ENCODE results near the gene STK38. TPM values are rescaled to one million over a fixed set of nuclear protein-coding genes. Genes with fewer than 3 reads are reported as not detected.
"Not testable (repeated sequence)": the region's sequence is repeated elsewhere in the genome, so short reads cannot be mapped to it uniquely, and the experiment has no call there.

The STK38 gene
- total RNA-seq, 1 experiment from 2014 or later, result 31.5 TPM

DNA sequence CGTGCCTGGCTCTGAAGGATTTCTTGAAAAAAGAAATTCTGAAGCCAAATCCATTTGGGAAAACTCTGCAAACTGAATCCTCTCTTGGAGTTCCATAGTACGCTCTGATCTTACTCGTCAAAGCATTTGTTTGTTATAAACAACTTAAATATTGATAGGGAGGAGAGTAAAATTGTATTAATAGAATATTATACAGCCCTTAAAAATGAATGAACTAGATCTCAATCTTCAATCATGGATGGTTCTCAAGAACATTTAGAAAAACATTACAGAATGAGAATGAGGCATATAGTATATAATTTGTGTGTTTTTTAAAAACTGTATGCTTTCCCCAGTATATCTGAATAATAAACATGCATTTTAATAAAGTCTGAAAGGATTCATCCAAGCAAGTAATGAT, 79.7 kb downstream of the STK38 start:
- Histone ChIP-seq H4K20me1 (ENCODE audit: insufficient read depth, low read depth, low read length) (no peaks in the 10 kb centered on the region), H3K79me2 (ENCODE audit: low read length) (peaks cover 84% of the 10 kb centered on the region), H3K9me3 (ENCODE audit: low read length) (no peaks in the 10 kb centered on the region), H3K36me3 (ENCODE audit: insufficient read depth, low read length) (peaks cover 14% of the 10 kb centered on the region; the same call in 1 of the 2 replicates), H3K4me2 (ENCODE audit: low read depth, low read length, poor library complexity, severe bottlenecking) (no peak overlapping the region), H3K27me3 (ENCODE audit: low read length) (no peaks in the 10 kb centered on the region), H3K9me2 (replicated peaks; ENCODE audit: insufficient read depth, low read length) (no peaks in the 10 kb centered on the region), H2AFZ (ENCODE audit: low read length) (no peak overlapping the region), H3K9ac (ENCODE audit: low read length) (no peak overlapping the region), H3K4me1 (ENCODE audit: low read length) (peaks cover 7% of the 10 kb centered on the region; the same call in 1 of the 2 replicates), H3K4me3 (ENCODE audit: low read length) (no peak overlapping the region), H3K27ac (ENCODE audit: low read length) (no peak overlapping the region)
- DNase-seq, result no peak

DNA sequence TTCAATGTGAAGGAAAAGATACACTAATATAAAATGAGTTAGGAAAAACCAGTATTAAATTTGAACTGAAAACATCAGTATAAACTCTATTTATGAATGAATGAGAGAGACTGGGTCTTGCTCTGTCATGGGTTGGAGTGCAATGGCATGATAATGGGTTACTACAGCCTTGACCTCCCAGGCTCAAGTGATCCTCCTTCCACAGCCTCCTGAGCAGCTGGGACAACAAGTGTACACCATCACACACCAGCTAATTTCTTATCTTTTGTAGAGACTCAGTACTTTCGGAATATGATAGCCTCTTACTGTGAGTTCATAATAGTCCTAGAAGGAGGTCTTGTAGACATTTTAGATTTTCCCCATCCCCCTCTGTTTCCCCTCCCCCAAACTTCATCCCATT, 83.0 kb downstream of the STK38 start:
- H3K9me2 ChIP-seq (replicated peaks; ENCODE audit: insufficient read depth, low read length), result no peaks in the 10 kb centered on the region
- no peak overlapping the region for H3K9ac ChIP-seq (ENCODE audit: low read length)
- no peaks in the 10 kb centered on the region for H3K9me3 ChIP-seq (ENCODE audit: low read length)
- DNase-seq, result no peak
- no peak overlapping the region for H3K27ac ChIP-seq (ENCODE audit: low read length)
- H3K4me3 ChIP-seq (ENCODE audit: low read length), result no peak overlapping the region
- no peaks in the 10 kb centered on the region for H3K27me3 ChIP-seq (ENCODE audit: low read length)
- peaks cover 7% of the 10 kb centered on the region; the same call in 1 of the 2 replicates for H3K4me1 ChIP-seq (ENCODE audit: low read length)
- H4K20me1 ChIP-seq (ENCODE audit: insufficient read depth, low read depth, low read length), result no peaks in the 10 kb centered on the region
- no peak overlapping the region for H2AFZ ChIP-seq (ENCODE audit: low read length)
- peaks cover 29% of the 10 kb centered on the region for H3K36me3 ChIP-seq (ENCODE audit: insufficient read depth, low read length)
- peaks cover 96% of the 10 kb centered on the region for H3K79me2 ChIP-seq (ENCODE audit: low read length)
- H3K4me2 ChIP-seq (ENCODE audit: low read depth, low read length, poor library complexity, severe bottlenecking), result no peak overlapping the region

DNA sequence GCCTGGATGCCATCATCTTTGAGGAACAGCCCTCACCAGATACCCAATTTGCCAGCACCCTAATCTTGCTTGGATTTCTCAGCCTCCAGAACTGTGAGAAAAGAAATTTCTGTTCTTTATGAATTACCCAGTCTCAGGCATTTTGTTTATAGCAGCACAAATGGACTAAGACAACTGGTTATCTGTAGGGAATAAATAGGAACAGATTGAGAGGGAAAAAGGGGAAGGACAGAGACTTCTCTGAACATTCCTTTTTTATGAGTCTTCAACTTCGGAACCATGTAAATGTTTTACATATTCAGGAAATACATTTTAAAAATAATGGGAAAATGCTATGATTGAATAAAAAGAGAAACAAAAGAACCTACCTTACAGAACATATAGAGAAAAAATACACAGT, 83.6 kb downstream of the STK38 start:
- Histone ChIP-seq H3K4me1 (ENCODE audit: low read length) (peaks cover 6% of the 10 kb centered on the region; the same call in 1 of the 2 replicates), H3K79me2 (ENCODE audit: low read length) (peaks cover 96% of the 10 kb centered on the region), H3K36me3 (ENCODE audit: insufficient read depth, low read length) (peaks cover 29% of the 10 kb centered on the region), H3K9ac (ENCODE audit: low read length) (no peak overlapping the region), H4K20me1 (ENCODE audit: insufficient read depth, low read depth, low read length) (no peaks in the 10 kb centered on the region), H3K4me3 (ENCODE audit: low read length) (no peak overlapping the region), H3K27me3 (ENCODE audit: low read length) (no peaks in the 10 kb centered on the region), H3K9me3 (ENCODE audit: low read length) (no peaks in the 10 kb centered on the region), H3K9me2 (replicated peaks; ENCODE audit: insufficient read depth, low read length) (no peaks in the 10 kb centered on the region), H3K4me2 (ENCODE audit: low read depth, low read length, poor library complexity, severe bottlenecking) (no peak overlapping the region), H2AFZ (ENCODE audit: low read length) (no peak overlapping the region), H3K27ac (ENCODE audit: low read length) (no peak overlapping the region)
- no peak for DNase-seq

DNA sequence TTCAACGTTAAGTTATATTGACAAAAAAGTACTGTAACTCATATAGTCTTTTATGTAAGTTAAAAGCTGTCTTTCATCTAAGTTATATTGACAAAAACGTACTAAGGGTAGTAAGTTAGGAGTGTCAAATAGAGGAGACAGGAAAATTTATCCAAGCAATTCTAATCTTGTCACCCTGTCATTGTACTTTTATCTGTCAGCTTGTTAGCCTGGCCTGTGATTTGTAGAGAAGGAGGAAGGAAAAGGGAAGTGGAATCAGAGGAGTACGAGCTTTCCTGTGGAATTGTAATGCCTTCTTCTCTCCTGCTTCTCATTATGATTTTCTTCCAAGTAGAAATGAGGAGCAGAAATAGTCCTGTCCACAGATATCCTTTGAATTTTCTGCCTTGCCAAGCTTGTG, 85.6 kb downstream of the STK38 start:
- no peak overlapping the region for H3K27ac ChIP-seq (ENCODE audit: low read length)
- no peak overlapping the region for H3K4me2 ChIP-seq (ENCODE audit: low read depth, low read length, poor library complexity, severe bottlenecking)
- H3K9me3 ChIP-seq (ENCODE audit: low read length), result no peaks in the 10 kb centered on the region

DNA sequence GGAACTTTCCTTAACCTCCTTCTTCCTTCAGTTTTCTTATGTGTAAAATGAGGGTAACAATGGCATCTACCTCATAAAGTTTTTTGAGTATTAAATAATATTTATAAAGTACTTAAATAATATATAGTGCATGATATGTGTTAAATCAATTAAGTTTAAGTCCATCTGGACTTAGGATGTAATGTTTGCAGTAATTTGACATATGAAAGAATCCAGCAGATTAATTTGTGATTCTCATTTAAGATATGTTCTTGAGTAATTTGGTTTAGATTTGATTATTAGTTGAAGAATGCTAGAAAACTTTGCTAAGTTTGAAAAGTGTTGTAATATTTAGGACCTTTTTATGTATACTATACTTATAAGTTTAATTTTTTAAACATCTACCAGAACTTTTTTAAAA, 86.4 kb downstream of the STK38 start:
- DNase-seq, result no peak

More for the DNA sequence above, 85.6 kb downstream of the STK38 start:
- no peaks in the 10 kb centered on the region for H4K20me1 ChIP-seq (ENCODE audit: insufficient read depth, low read depth, low read length)
- H3K4me3 ChIP-seq (ENCODE audit: low read length), result no peak overlapping the region
- no peak overlapping the region for H2AFZ ChIP-seq (ENCODE audit: low read length)
- no peak overlapping the region for H3K9ac ChIP-seq (ENCODE audit: low read length)
- peaks cover 98% of the 10 kb centered on the region for H3K79me2 ChIP-seq (ENCODE audit: low read length)
- peaks cover 32% of the 10 kb centered on the region for H3K36me3 ChIP-seq (ENCODE audit: insufficient read depth, low read length)
- no peaks in the 10 kb centered on the region for H3K27me3 ChIP-seq (ENCODE audit: low read length)
- no peaks in the 10 kb centered on the region for H3K4me1 ChIP-seq (ENCODE audit: low read length)
- no peak for DNase-seq
- no peaks in the 10 kb centered on the region for H3K9me2 ChIP-seq (replicated peaks; ENCODE audit: insufficient read depth, low read length)

DNA sequence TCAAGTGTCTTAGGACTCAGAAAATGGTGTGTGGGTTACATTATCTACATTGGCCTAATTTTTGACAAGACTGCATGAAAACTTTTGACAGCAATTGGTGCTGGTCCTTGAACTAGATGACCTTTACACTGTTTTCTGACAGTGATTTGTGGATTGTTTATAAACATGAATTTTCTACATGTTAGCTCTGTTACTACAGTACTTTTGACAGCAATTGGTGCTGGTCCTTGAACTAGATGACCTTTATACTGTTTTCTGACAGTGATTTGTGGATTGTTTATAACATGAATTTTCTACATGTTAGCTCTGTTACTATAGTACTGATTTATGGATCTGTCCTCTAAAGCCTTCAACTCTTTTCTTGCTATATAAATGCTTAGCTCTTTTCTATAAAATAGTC, 87.8 kb downstream of the STK38 start:
- DNase-seq, result no peak
- Histone ChIP-seq H3K36me3 (ENCODE audit: insufficient read depth, low read length) (peaks cover 36% of the 10 kb centered on the region), H3K9me3 (ENCODE audit: low read length) (no peaks in the 10 kb centered on the region), H4K20me1 (ENCODE audit: insufficient read depth, low read depth, low read length) (no peaks in the 10 kb centered on the region), H3K4me3 (ENCODE audit: low read length) (no peak overlapping the region), H3K27ac (ENCODE audit: low read length) (no peak overlapping the region), H3K27me3 (ENCODE audit: low read length) (no peaks in the 10 kb centered on the region), H3K9ac (ENCODE audit: low read length) (no peak overlapping the region), H3K4me2 (ENCODE audit: low read depth, low read length, poor library complexity, severe bottlenecking) (no peak overlapping the region), H3K9me2 (replicated peaks; ENCODE audit: insufficient read depth, low read length) (no peaks in the 10 kb centered on the region), H3K79me2 (ENCODE audit: low read length) (peaks cover 98% of the 10 kb centered on the region), H3K4me1 (ENCODE audit: low read length) (no peaks in the 10 kb centered on the region), H2AFZ (ENCODE audit: low read length) (no peak overlapping the region)

More for the DNA sequence above, 86.4 kb downstream of the STK38 start:
- H3K9ac ChIP-seq (ENCODE audit: low read length), result no peak overlapping the region
- H3K79me2 ChIP-seq (ENCODE audit: low read length), result peaks cover 98% of the 10 kb centered on the region
- H3K27me3 ChIP-seq (ENCODE audit: low read length), result no peaks in the 10 kb centered on the region
- H3K4me1 ChIP-seq (ENCODE audit: low read length), result no peaks in the 10 kb centered on the region
- H4K20me1 ChIP-seq (ENCODE audit: insufficient read depth, low read depth, low read length), result no peaks in the 10 kb centered on the region
- no peak overlapping the region for H3K4me2 ChIP-seq (ENCODE audit: low read depth, low read length, poor library complexity, severe bottlenecking)
- peaks cover 33% of the 10 kb centered on the region for H3K36me3 ChIP-seq (ENCODE audit: insufficient read depth, low read length)
- no peak overlapping the region for H3K27ac ChIP-seq (ENCODE audit: low read length)
- H2AFZ ChIP-seq (ENCODE audit: low read length), result no peak overlapping the region
- no peak overlapping the region for H3K4me3 ChIP-seq (ENCODE audit: low read length)
- no peaks in the 10 kb centered on the region for H3K9me2 ChIP-seq (replicated peaks; ENCODE audit: insufficient read depth, low read length)
- H3K9me3 ChIP-seq (ENCODE audit: low read length), result no peaks in the 10 kb centered on the region

DNA sequence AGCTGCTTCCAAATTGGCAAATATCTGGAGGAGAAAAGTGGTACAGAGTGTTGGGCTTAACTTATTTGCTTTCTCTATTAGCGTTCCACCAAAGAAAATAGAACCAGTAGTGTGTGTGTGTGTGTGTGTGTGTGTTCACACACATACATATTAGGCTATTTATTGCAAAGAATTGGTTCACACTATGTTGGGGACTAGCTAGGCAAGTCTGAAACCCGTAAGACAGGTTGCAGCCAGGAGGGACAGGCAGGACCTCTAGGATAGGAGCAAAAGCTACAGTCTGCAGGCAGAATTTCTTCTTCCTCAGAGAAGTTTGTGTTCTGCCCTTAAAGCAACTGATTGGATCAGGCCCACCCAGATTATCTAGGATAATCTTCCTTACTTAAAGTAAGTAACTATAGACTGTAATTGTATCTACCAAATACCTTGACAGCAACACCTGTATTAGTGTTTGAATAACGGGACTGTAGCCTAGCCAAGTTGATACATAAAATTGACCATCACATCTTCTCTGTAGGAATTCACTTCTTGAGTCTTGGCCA, 91.7 kb downstream of the STK38 start:
- no peaks in the 10 kb centered on the region for H3K27me3 ChIP-seq (ENCODE audit: low read length)
- H3K4me3 ChIP-seq (ENCODE audit: low read length), result no peak overlapping the region
- no peak for DNase-seq
- no peaks in the 10 kb centered on the region for H3K9me3 ChIP-seq (ENCODE audit: low read length)
- H3K9ac ChIP-seq (ENCODE audit: low read length), result no peak overlapping the region
- H4K20me1 ChIP-seq (ENCODE audit: insufficient read depth, low read depth, low read length), result no peaks in the 10 kb centered on the region
- no peak overlapping the region for H2AFZ ChIP-seq (ENCODE audit: low read length)
- no peak overlapping the region for H3K27ac ChIP-seq (ENCODE audit: low read length)
- no peak overlapping the region for H3K4me2 ChIP-seq (ENCODE audit: low read depth, low read length, poor library complexity, severe bottlenecking)
- H3K4me1 ChIP-seq (ENCODE audit: low read length), result no peaks in the 10 kb centered on the region
- peaks cover 98% of the 10 kb centered on the region for H3K79me2 ChIP-seq (ENCODE audit: low read length)
- H3K36me3 ChIP-seq (ENCODE audit: insufficient read depth, low read length), result peaks cover 25% of the 10 kb centered on the region
- no peaks in the 10 kb centered on the region for H3K9me2 ChIP-seq (replicated peaks; ENCODE audit: insufficient read depth, low read length)

DNA sequence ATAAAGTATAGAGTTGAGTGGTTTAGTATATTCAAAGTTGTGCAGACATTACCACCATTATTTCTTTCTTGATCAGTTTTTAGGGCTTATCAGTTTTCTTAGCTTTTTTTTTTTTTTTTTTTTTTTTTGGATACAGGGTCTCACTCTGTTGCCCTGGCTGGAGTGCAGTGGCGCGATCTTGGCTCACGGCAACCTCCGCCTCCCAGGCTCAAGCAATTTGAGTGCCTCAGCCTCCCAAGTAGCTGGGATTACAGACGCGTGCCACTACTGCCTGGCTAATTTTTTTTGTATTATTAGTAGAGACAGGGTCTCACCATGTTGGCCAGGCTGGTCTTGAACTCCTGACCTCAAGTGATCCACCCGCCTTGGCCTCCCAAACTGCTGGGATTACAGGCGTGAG, 94.4 kb downstream of the STK38 start:
- not testable (repeated sequence) for DNase-seq; H3K9me3 ChIP-seq (ENCODE audit: low read length); H4K20me1 ChIP-seq (ENCODE audit: insufficient read depth, low read depth, low read length); H3K4me2 ChIP-seq (ENCODE audit: low read depth, low read length, poor library complexity, severe bottlenecking); H3K9me2 ChIP-seq (replicated peaks; ENCODE audit: insufficient read depth, low read length); H2AFZ ChIP-seq (ENCODE audit: low read length); H3K9ac ChIP-seq (ENCODE audit: low read length); H3K4me3 ChIP-seq (ENCODE audit: low read length); H3K27ac ChIP-seq (ENCODE audit: low read length); H3K4me1 ChIP-seq (ENCODE audit: low read length); H3K27me3 ChIP-seq (ENCODE audit: low read length)
- H3K36me3 ChIP-seq (ENCODE audit: insufficient read depth, low read length), result peaks cover 25% of the 10 kb centered on the region
- peaks cover 99% of the 10 kb centered on the region for H3K79me2 ChIP-seq (ENCODE audit: low read length)
